Measurements from ENCODE around the gene PSD2.

The PSD2 gene

GRCh38 chr5:139869042-139869790, 73.6 kb downstream of the PSD2 start:
- no peak for DNase-seq (ENCODE audit: low spot score)
- no peak for TF ChIP-seq CTCF (IDR thresholded peaks at IDR 0.05; ENCODE audit: extremely low read depth, missing control alignments)

- TF ChIP-seq CTCF (IDR thresholded peaks at IDR 0.05; ENCODE audit: extremely low read depth, missing control alignments) = no peak
- no peak for DNase-seq (ENCODE audit: low spot score)
Measured at GRCh38 chr5:139870677-139871076, 75.1 kb downstream of the PSD2 start.

- no peak for DNase-seq (ENCODE audit: low spot score)
- TF ChIP-seq CTCF (IDR thresholded peaks at IDR 0.05; ENCODE audit: extremely low read depth, missing control alignments) = no peak
Measured at GRCh38 chr5:139871614-139872013, 76.0 kb downstream of the PSD2 start.

DNA sequence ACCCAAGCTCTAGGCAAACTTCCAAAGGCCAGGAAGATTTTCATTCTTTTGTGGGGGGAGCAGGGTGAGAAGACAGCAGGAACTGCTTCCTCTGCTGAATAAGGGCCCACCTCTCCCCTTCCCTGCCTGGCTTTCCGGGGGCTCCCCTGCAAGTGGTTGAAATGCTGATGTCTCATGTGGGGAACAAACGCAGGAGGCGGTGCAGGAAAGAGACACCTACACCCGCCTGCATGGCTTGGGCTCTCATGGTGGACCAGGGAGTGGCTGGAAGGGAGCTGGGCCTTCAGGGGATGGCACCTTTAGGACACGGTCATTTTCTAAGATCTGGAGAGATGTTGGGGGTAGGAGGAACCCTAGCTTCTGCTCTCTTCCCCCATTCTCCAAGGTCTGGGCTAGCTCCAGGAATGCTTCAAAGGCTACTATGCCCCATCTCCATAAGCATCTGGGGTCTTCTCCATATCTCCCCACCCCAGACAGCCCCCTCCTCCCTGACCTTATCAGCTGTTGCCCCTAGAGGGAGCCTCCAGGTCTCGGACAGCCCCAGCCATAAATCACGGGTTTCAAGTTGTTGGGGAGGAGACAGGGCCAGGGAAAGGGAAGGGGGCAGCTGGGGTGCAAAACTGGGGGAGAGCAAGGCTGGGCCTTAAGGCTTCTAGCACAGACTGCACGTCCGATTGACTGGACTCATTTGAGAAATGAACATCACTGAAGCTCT, 76.6 kb downstream of the PSD2 start:
- TF ChIP-seq CTCF (IDR thresholded peaks at IDR 0.05; ENCODE audit: extremely low read depth, missing control alignments) = no peak
- no peak for DNase-seq (ENCODE audit: low spot score)

- no peak for DNase-seq (ENCODE audit: low spot score)
- TF ChIP-seq CTCF (IDR thresholded peaks at IDR 0.05; ENCODE audit: extremely low read depth, missing control alignments) = no peak
Measured at GRCh38 chr5:139872851-139873794, 77.5 kb downstream of the PSD2 start.

GRCh38 chr5:139875957-139876356, 80.3 kb downstream of the PSD2 start:
- DNase-seq (ENCODE audit: low spot score) = no peak
- no peak for TF ChIP-seq CTCF (IDR thresholded peaks at IDR 0.05; ENCODE audit: extremely low read depth, missing control alignments)
